ENCODE data around the gene LRRC40.

Gene LRRC40

GRCh38 chr1:70205071-70205433, 327 bp downstream of the LRRC40 start:
- POLR2A ChIA-PET (ENCODE audit: low non-redundant PET): interaction anchor here (0.6 kb wide), 3 partner anchors 98 to 888 kb away, joined by 3 read pairs; no protein-coding TSS in a partner anchor
- CTCF ChIA-PET: interaction anchor here (0.6 kb wide), 1 partner anchor 137 kb away, joined by 3 read pairs; no protein-coding TSS in a partner anchor
- DNase-seq (ENCODE audit: low spot score): no peak
- peak overlapping the region; percentile 85 for H3K27ac ChIP-seq
- no peak for TF ChIP-seq CTCF (conservative IDR thresholded peaks at IDR 0.05; ENCODE audit: low read depth)

- ChIA-PET POLR2A (ENCODE audit: low non-redundant PET) (interaction anchor here (0.6 kb wide), 3 partner anchors 97 to 887 kb away, joined by 3 read pairs; no protein-coding TSS in a partner anchor), CTCF (no interaction called here)
- no peak for DNase-seq (ENCODE audit: low spot score)
- TF ChIP-seq CTCF (conservative IDR thresholded peaks at IDR 0.05; ENCODE audit: low read depth): no peak
- no peak overlapping the region for H3K27ac ChIP-seq
These were observed 779 bp downstream of the LRRC40 start for GRCh38 chr1:70204600-70204999.

- DNase-seq (ENCODE audit: low spot score): no peak
- POLR2A ChIA-PET (ENCODE audit: low non-redundant PET): interaction anchor here (0.6 kb wide), 1 partner anchor 97 kb away, joined by 3 read pairs; no protein-coding TSS in a partner anchor
- CTCF ChIA-PET: no interaction called here
- H3K27ac ChIP-seq: no peak overlapping the region
- no peak for TF ChIP-seq CTCF (conservative IDR thresholded peaks at IDR 0.05; ENCODE audit: low read depth)
These were observed 1.2 kb downstream of the LRRC40 start for GRCh38 chr1:70204139-70204538.

- H3K27ac ChIP-seq: no peak overlapping the region
- ChIA-PET POLR2A (ENCODE audit: low non-redundant PET) (no interaction called here), CTCF (no interaction called here)
- DNase-seq (ENCODE audit: low spot score): no peak
- TF ChIP-seq CTCF (conservative IDR thresholded peaks at IDR 0.05; ENCODE audit: low read depth): no peak
These were observed 3.1 kb downstream of the LRRC40 start for GRCh38 chr1:70202173-70202758.

- ChIA-PET CTCF (no interaction called here), POLR2A (ENCODE audit: low non-redundant PET) (no interaction called here)
- no peak for DNase-seq (ENCODE audit: low spot score)
- TF ChIP-seq CTCF (conservative IDR thresholded peaks at IDR 0.05; ENCODE audit: low read depth): no peak
- no peak overlapping the region for H3K27ac ChIP-seq
These were observed 5.3 kb downstream of the LRRC40 start for GRCh38 chr1:70200065-70200464.

- no peak for DNase-seq (ENCODE audit: low spot score)
- H3K27ac ChIP-seq: no peak overlapping the region
- POLR2A ChIA-PET (ENCODE audit: low non-redundant PET): no interaction called here
- no peak for TF ChIP-seq CTCF (conservative IDR thresholded peaks at IDR 0.05; ENCODE audit: low read depth)
- CTCF ChIA-PET: interaction anchor here (0.6 kb wide), 1 partner anchor 10 kb away, joined by 6 read pairs; no protein-coding TSS in a partner anchor
These were observed 9.0 kb downstream of the LRRC40 start for GRCh38 chr1:70196333-70196732.
